Occipital lobe (tissue), 2 donors: ENCODE data around the gene GNB1L. TPM values are rescaled to one million over a fixed set of nuclear protein-coding genes. Genes with fewer than 3 reads are reported as not detected.

Experiments used
- DNase-seq: peaks from one replicate; lab custom pipeline; 2025; lab: John Stamatoyannopoulos, UW
- total RNA-seq: library from RNA; depleted of rRNA; stranded (reverse); fragments of >200 nt; gene quantifications from one replicate; pipeline ENCODE4 v1.2.3, GENCODE V29; 2014

GNB1L gene
- total RNA-seq, 1 donor from 2014 or later: 2.7 TPM

DNA sequence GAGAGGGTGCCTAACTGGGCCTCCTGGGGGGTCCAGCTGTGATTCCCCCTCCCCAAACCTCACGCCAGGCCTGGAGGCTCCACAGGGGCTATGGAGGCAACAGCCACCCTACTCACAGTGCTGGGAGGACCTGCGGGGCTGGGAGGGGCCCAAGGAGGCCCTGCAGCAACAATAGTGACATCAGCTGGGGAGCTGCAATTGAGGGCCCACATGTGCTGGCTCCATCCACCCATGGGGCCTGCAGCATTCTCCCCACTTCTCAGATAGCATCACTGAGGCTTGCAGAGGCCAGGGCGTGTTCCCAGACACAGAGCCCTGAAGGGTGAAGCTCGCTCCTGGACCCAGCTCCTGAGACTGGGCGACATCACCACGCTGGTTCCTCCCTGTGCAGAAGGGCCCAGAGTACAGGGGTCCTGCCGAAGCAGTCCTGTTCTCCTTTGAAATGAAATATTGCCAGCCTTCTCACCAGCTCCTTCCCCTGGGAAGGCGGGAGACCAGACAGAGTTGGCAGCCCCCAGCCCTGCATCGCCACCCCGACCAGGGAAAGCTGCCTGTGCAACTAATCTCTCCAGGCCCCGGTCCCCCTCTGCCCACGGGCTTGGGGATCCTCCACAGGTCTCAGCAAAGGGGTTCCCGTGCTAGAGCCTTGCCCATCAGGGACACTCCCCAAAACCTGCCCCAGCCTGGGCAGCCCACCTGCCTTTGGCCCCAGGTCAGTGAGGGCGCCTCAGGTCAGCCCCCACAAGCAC, 103.0 kb downstream of the GNB1L start:
- DNase-seq: no peak

DNA sequence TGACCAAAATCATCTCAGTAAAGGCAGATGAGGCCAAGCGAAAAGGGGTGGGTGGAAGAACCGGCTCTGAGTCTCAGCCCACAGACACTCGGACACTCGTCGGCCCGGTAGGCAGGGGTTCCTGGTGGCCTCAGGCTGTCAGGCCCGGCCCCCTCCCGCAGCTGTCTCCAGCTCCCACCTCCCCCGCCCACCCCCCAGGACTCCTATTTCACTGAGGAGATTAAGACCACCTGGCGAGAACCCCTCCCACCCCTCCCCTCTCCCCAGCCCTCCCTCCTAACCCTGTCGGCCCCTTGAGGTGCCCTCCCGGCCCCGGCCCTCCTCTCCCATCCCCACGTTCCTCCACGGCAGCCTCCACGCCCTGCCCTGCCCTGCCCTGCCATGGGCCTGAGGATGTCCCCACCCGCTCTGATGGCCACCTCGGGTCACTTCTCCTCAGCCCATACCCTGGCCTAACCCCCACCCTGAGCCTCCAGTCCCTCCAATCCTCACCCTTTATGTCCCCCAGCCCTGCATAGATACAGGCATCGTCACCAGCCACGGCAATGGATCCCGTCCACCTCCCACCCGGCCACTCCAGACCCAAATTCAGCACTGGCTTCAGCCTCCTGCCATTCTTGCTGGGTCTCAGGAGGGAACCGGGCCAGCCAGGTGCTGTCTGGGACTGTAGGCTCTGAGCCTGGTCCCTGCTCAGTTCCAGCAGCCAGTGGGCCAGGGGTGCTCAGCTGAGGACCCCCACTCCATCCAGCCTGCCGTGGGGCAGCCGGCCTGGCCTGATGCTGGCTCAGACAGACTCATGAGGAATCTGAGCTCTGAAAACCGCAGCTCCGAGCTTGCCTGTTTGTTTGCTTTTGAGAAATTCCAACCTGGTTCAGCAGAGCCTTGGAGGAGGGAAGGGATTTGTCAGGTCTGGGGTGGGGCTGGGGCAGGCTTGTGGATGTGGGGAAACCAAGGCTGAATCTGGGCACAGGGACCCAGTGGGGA, 103.9 kb downstream of the GNB1L start:
- no peak for DNase-seq

DNA sequence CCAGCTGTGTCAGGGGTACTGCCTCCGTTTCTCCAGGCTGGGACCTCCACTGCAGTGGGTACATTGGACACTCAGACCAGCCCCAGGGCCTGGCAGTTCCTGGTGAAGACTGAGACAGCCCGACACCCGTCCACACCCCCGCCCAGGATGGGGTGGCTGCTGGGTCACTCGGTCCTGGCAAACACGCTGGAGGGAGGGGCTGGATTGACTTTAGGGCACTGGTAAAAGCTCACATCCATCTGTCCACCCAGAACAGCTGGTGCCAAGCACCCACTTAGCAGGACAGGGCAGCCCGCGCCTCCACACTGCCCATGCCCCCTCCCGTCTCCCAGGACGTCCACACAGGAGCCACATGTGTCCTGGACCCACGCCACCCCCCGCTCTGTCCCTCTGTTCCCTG, 104.8 kb downstream of the GNB1L start:
- DNase-seq: no peak

DNA sequence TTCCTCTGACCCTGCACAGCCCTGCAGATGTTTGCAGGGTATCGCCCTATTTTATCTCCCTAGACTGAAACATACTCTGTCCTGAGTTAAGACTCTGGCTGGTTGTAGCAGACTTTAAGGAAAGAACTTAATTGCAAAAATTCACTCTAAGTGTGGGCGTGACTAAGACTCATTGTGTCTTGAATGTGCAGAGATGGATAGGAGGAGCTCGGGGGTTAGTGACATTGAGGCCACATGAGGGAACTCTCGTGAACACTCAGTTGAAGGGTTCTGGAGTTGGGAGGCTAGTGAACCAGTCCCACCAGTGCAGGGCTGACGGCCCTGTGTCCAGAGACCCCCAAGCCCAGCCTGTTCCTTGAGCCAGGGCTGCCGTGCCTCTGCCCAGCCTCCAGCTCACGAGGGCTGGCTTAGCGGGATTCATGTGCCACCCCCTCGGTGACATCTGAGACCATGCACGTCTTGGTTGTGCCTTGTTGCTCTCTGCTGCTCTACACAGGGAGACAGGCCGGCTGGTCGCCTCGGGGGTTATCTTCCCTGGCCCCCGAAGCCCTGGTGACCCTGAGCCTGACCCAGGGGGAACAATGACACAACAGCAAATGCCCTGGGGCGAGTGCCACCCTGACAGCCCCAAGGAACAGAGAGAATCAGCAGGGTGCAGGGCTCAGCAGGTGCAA, 105.5 kb downstream of the GNB1L start:
- no peak for DNase-seq

DNA sequence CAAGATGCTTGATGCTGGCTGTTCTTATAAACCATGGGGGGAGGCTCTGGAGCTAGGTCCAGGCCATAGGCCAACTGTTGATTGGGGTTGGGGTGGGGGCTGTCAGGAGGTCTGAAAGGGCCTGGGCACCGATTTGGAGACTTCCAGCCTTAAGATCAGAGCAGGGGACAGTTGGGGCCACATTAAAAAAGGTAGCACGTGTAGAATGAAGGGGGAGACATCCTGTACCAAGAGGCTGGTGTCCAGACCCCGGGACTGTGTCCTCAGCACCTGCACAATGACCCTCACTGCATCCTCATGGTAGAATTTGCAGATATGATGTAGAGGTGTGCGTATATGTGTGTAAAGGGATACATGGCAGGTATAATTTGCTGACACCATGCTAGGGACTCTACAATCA, 106.5 kb downstream of the GNB1L start:
- DNase-seq: no peak

DNA sequence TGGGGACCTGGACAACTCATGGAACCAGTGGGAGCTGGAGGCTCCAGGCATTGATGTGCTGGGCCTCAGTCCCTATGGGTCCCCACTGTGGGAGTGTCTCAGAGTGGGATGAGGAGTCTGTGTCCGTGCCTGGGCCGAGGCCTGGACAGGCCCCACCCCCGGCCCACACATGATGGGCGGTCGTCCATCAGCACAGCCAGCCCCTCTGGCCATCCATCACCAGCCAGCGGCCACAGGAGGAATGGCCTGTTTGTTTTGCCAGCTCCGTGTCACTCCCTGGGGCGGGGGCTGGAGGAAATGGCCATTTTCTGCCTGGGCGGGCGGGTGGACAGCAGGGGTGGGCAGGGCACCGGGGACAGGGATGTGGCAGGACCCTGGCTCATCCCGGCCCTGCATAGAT, 107.1 kb downstream of the GNB1L start:
- no peak for DNase-seq

DNA sequence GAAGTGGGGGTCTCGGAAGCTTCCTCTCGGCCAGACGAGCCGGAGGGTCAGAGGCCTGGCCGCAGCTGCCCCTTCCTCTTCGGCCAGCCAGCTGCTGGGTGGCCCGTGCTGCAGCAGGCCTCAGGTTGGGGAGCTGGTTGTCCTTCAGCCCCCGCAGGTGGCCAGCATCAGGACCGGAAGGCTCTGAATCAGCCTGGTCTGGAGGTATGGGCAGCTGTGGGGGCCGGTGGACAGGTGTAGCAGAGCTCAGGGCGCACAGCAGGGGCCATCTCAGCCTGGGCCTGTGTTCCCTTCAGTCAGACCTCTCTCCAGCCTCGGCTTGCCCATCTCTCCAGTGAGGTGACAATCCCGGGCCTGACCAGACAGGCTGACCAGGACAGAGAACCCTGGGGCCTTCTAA, 107.9 kb downstream of the GNB1L start:
- no peak for DNase-seq

DNA sequence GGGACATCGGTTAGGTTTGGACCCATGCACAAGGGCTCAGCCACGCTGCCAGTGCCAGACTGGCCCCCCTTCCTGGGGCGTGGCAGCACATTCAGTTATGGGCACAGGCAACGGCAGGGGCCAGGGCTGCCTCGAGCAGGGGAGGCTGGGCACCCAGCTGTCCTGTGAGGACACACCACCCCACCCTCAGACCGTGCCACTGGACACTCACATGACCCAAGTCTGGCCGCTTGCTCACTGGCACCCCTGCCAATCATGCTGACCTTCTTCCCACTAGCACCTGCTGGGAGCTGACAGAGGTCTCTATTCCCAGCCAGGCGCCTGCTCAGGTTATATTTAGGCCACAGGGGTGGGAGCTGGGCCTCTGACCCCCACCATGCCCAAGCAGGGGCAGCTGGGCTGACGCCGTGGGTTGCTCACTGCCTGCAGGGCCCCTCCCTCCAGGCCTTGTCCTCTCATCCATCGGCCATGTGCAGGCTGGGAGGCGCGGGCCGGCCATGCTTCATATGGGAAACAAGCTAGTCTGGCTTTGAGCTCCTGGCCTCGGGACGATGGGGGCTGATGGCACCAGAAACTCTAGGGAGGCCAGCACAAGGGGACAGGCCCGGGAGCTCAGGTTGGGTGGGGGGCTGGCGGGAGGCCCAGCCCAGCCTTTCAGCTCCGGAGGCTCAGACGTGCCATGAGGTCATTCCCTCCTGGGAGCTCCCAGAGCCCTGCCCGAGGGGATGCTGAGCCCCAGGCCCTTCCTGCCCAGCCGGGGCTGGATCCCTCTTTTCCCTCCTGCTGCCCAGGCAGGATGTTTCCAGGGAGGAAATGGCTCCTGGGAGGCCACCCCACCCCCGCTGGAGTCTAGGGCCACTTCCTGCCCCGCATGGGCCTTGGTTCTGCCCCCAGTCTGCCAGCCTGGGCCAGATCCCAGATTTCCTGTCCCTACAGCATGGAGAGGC, 109.2 kb downstream of the GNB1L start:
- no peak for DNase-seq

DNA sequence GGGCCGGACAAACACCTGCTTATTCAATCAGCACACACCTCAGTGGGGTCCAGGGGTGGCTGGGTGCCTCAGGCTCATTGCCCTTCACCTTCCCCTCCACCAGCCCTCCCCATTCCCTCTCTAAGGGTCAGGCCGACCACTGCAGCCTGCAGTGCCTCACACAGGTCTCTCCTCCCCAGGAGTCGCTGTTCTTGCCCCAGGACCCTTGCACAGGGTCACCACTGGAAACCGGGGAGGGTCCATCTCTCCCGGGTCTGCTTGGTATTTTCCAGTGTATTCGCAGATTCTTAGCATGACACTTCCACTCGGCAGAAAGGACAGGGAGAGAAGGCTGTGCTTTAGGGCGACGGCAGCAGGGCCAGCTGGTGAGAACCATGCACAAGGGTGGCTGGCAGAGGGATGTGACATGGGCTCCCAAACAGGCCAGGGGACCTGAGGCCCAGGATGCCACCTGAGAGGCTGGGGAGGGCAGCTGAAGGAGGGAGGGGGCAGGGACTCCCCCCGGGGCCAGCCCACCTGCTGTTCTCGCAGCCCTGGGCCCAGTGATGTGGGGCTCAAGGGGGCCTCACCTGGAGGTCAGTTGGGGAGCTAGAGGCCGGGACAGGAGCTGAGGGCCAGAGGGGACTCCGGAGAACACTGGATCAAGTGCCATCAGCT, 110.2 kb downstream of the GNB1L start:
- DNase-seq: no peak

DNA sequence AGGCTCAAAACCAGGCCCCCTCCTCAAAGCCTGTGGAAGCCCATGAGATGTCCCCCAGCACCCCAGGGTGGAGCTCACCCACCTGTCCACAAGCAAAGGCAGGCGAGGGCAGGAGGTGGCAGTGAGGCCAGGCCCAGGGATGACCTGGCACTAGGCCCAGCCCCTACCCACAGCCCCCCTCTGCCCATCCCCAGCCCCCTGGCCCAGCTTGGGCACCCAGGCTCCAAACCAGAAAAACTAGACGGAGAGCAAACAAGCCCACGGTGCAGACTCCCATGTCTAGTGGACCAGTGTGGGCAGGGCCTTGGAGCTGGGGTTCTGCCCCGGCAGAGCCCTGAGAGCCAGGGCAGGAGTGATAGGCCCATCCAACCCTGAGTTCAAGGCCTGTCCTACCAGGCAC, 111.0 kb downstream of the GNB1L start:
- DNase-seq: no peak

DNA sequence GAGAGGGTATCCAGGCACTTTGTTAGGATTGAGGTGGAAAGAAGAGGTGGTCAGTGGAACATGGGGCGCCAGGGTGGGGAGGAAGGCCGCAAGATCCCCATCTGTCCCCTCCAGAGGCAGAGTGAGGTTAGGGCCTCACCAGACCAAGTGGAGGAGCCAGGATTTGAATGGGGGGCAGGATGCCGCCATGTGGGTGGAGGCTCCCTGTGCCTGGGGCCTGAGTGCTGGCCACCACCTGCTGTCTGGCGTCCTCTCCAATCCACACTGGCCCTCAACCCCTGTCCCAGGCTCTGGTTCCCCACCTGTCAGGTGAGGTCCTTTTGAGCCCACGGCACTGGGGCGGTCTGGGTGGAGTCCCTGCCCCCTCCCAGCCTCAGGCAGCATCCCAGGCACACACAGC, 111.6 kb downstream of the GNB1L start:
- DNase-seq: no peak

DNA sequence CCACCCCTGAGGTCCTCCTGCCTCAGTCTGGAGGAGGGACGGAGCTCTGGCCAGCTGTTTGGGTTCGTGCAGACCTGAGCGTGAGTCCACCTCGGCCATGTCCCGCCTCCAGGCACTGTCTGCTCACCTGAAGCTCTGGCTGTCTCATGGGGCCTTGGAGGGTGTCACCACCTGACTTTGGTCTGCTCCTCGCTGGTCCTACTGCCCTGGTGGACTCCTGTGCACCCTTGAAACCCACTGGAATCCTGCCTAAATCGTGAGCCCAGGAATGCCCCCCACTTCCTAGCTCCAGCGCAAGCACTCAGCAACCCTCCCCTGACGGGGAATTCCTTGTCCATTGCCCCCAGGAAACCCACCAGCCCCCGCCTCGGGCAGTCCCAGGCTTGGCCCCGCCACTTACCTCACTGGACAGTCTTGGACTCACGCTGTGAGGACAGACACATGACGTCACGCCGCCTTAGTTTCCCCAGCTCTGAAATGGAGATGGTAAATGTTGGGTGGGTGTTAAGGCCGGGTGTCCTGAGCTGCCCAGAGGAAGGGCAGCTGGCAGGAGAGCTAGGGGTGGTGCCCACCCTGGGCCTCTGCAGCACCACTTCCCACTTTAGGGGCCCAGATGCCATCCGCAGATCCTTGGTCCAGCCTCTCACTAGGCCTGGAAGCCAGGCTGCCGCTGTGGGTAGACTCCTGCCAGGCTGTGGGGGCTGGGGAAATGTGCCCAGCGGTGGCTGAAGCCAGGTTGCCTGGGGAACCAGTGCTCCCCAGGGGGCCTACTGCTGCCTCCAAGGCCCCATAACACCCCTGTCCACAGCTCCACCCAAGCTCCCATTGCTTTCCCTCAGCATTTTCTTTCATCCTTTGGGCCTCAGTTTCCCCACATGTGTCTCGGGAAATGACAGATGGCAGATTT, 112.3 kb downstream of the GNB1L start:
- no peak for DNase-seq

DNA sequence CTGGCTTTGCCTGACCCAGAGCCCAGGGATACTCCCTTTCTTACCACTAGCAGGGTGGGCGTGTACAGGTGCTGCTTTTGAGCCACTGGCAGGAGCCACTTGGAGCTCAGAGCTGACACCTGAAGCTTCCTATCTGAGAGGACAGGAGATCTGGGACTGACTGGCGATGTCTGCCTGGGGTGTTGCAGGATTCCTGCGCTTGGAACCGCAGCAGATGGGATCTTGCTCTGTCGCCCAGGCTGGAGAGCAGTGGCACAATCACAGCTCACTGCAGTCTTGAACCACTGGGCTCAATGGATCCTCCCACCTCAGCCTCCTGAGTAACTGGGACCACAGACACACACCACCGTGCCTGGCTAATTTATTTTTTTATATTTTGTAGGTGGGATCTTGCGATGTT, 113.6 kb downstream of the GNB1L start:
- no peak for DNase-seq

DNA sequence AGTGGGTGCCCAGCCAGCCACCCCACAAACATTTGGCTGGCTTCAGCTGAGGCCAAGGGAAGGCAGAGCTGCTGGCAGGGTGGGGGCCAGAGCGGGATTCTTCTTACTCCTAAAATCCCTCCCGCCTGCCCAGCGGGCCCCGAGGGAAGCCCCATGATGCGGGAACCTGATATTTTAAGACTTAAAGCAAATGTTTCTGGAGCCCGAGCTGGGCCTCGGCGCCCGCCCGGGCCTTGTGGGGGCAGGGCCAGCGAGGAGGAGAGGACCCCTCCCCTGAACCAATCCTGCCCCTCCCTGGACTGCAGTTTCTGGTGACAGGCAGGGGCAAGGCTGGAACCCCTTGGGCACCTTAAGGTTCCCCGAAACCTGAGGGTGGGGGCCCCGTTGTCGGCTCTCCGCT, 114.1 kb downstream of the GNB1L start:
- DNase-seq: no peak

DNA sequence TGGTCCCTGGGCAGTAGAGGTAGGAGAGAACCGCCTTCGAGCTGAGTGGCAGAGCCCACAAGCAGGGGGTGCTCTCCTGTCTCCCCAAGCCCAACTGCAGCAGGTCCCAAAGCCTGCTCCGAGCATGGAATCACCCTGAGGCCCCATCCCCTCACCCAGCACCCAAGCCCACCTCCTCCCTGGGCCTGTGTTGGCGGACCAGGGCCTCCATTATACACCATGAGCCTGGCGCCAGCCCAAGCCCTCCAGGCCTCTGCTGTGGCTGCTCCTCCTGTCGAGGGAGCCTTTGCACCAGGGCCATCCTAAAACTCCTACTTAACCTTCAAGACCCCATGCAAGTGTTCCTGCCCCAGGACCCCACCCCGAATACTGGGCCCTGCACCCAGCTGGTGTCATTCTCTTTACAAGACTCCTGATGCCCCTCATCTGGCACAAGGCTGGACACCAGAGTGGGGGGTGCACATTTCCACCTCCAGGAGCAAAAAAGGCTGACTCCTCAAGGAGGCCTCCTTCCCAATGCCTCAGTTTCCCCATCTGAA, 114.7 kb downstream of the GNB1L start:
- no peak for DNase-seq

DNA sequence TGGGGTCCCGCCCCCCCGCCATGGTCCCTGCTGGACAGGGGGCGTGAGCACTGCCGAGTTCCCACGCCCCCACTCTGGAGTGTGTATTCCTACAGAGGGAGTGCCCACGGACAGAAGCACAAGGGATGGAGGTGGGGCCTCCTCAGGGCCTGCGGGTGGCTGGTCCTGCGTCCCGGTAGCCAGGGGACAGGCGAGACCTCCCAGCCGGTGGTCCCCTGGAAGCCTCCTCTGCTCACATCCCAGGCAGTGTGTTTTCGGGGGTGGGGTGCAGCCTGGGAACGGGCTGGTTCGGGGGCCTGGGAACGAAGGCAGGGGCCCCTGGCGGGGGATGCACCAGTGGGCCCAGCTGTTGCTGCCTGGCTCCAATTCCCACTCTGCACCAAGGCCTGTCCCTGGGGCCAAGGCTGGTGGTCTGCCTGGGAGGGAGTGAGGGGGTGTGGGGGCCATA, 115.2 kb downstream of the GNB1L start:
- no peak for DNase-seq

DNA sequence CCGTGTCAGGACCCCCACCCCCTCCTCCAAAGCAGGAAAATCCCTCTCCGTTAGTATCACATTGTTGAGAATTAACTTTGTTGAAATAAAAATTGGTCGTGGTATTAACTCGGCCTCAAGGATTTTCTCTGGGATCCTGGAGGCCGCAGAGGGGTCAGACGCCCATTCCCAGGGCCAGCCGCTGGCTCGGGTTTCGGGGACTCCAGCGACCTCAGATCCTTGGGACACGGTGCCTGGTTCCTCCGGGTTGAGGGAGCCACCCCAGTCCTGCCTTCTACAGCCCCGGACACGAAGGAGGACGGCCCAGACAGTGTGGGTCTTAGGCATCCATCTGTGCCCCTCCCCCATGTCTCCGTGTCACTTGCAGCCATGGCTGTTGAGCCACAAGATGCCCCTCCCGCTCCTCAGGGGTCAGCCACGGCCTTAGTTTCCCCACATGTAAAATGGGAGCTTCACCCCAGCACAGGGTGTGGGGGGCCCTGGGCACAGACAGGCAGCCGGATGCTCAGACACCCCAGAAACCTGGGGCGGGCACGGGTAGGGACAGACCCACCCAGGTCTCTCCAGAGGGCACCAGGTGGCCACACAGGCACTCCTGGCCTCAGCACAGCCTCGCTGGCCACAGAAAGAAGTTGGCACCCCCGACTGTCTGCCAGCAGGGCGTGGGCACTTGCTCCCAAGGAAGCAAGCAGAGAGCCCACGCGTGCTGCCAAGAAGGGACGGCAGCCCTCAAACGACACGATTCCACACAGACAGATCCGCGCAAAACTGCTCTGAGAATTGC, 115.8 kb downstream of the GNB1L start:
- DNase-seq: no peak
